ENCODE measurements around the gene PCMT1. TPM values are rescaled to one million over a fixed set of nuclear protein-coding genes. Genes with fewer than 3 reads are reported as not detected.

The PCMT1 gene
- total and polyA plus RNA-seq, 2 of the 13 experiments (the other 11 are each of a cell fraction or from before 2014, with no cell fraction given) = 112 to 169 TPM

- TF ChIP-seq, protein P1, sequence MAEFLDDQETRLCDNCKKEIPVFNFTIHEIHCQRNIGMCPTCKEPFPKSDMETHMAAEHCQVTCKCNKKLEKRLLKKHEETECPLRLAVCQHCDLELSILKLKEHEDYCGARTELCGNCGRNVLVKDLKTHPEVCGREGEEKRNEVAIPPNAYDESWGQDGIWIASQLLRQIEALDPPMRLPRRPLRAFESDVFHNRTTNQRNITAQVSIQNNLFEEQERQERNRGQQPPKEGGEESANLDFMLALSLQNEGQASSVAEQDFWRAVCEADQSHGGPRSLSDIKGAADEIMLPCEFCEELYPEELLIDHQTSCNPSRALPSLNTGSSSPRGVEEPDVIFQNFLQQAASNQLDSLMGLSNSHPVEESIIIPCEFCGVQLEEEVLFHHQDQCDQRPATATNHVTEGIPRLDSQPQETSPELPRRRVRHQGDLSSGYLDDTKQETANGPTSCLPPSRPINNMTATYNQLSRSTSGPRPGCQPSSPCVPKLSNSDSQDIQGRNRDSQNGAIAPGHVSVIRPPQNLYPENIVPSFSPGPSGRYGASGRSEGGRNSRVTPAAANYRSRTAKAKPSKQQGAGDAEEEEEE (CRISPR knock-in tag; IDR thresholded peaks at IDR 0.05; ENCODE audit: borderline replicate concordance) = no peak; the same call in 1 of the 2 replicates
- TF ChIP-seq ZNF180 (CRISPR knock-in tag; IDR thresholded peaks at IDR 0.05; ENCODE audit: borderline replicate concordance, low read depth) (no peak), NFE2 (CRISPR knock-in tag; IDR thresholded peaks at IDR 0.05) (no peak), KLF16 (CRISPR knock-in tag; IDR thresholded peaks at IDR 0.05) (peak in 1 of 2 experiments; percentile 97; a peak in 1 of 4 replicates), ZSCAN12 (CRISPR knock-in tag; IDR thresholded peaks at IDR 0.05) (0 out of 2 replicates have a peak, but pooled peaks have one; percentile 63), NCOA2 (CRISPR knock-in tag; IDR thresholded peaks at IDR 0.05) (peak; percentile 60), ZNF670 (CRISPR knock-in tag; IDR thresholded peaks at IDR 0.05; ENCODE audit: borderline replicate concordance) (no peak), HDAC6 (IDR thresholded peaks at IDR 0.05; ENCODE audit: low read depth, low read length) (no peak), ZNF737 (CRISPR knock-in tag; IDR thresholded peaks at IDR 0.05; ENCODE audit: borderline replicate concordance) (peak; percentile 39; the same call in 1 of the 2 replicates), ZBTB42 (CRISPR knock-in tag; IDR thresholded peaks at IDR 0.05) (0 out of 2 replicates have a peak, but pooled peaks have one; percentile 53), MED1 (CRISPR knock-in tag; IDR thresholded peaks at IDR 0.05) (peak; percentile 83), KAT7 (CRISPR knock-in tag; IDR thresholded peaks at IDR 0.05; ENCODE audit: borderline replicate concordance) (peak; percentile 97), PRMT3 (CRISPR knock-in tag; IDR thresholded peaks at IDR 0.05; ENCODE audit: borderline replicate concordance, low read depth) (no peak), ZMYM2 (CRISPR knock-in tag; IDR thresholded peaks at IDR 0.05) (no peak), ZNF552 (CRISPR knock-in tag; IDR thresholded peaks at IDR 0.05; ENCODE audit: borderline replicate concordance) (no peak), NFKBIZ (CRISPR knock-in tag; IDR thresholded peaks at IDR 0.05) (no peak), POLR2AphosphoS2 (IDR thresholded peaks at IDR 0.05; ENCODE audit: low read depth, low read length) (no peak), FOXJ3 (CRISPR knock-in tag; IDR thresholded peaks at IDR 0.05; ENCODE audit: borderline replicate concordance) (peak; percentile 39; the same call in 1 of the 2 replicates), ZNF580 (CRISPR knock-in tag; IDR thresholded peaks at IDR 0.05; ENCODE audit: borderline replicate concordance, low read depth) (peak; percentile 89; the same call in 1 of the 2 replicates), NFE2L1 (CRISPR knock-in tag; IDR thresholded peaks at IDR 0.05; ENCODE audit: borderline replicate concordance) (no peak), CENPT (CRISPR knock-in tag; IDR thresholded peaks at IDR 0.05; ENCODE audit: low read depth) (no peak; the same call in 1 of the 2 replicates), TEAD2 (CRISPR knock-in tag; IDR thresholded peaks at IDR 0.05) (0 out of 2 replicates have a peak, but pooled peaks have one; percentile 43)
- TF ChIP-seq, protein P2, sequence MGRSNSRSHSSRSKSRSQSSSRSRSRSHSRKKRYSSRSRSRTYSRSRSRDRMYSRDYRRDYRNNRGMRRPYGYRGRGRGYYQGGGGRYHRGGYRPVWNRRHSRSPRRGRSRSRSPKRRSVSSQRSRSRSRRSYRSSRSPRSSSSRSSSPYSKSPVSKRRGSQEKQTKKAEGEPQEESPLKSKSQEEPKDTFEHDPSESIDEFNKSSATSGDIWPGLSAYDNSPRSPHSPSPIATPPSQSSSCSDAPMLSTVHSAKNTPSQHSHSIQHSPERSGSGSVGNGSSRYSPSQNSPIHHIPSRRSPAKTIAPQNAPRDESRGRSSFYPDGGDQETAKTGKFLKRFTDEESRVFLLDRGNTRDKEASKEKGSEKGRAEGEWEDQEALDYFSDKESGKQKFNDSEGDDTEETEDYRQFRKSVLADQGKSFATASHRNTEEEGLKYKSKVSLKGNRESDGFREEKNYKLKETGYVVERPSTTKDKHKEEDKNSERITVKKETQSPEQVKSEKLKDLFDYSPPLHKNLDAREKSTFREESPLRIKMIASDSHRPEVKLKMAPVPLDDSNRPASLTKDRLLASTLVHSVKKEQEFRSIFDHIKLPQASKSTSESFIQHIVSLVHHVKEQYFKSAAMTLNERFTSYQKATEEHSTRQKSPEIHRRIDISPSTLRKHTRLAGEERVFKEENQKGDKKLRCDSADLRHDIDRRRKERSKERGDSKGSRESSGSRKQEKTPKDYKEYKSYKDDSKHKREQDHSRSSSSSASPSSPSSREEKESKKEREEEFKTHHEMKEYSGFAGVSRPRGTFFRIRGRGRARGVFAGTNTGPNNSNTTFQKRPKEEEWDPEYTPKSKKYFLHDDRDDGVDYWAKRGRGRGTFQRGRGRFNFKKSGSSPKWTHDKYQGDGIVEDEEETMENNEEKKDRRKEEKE (IDR thresholded peaks at IDR 0.05) = no peak
- TF ChIP-seq, protein P3, sequence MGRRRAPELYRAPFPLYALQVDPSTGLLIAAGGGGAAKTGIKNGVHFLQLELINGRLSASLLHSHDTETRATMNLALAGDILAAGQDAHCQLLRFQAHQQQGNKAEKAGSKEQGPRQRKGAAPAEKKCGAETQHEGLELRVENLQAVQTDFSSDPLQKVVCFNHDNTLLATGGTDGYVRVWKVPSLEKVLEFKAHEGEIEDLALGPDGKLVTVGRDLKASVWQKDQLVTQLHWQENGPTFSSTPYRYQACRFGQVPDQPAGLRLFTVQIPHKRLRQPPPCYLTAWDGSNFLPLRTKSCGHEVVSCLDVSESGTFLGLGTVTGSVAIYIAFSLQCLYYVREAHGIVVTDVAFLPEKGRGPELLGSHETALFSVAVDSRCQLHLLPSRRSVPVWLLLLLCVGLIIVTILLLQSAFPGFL (CRISPR knock-in tag; IDR thresholded peaks at IDR 0.05) = no peak
These were observed 3.2 kb upstream of the PCMT1 start, which contains the start of gene NUP43 (continued) for GRCh38 chr6:149746147-149746946.
